ENCODE data around the gene TMEM80.

Gene TMEM80

GRCh38 chr11:742156-742546, 46.5 kb downstream of the TMEM80 start:
- H3K27me3 ChIP-seq (ENCODE audit: control insufficient read depth, insufficient read depth, low read length), result no peaks in the 10 kb centered on the region
- H3K4me3 ChIP-seq (ENCODE audit: low read depth, low read length), result no peak overlapping the region
- H3K9me3 ChIP-seq (ENCODE audit: control insufficient read depth, low read length), result no peaks in the 10 kb centered on the region
- no peak overlapping the region for H3K27ac ChIP-seq
- no peak overlapping the region for H3K9ac ChIP-seq
- no peak overlapping the region for H3K4me2 ChIP-seq (ENCODE audit: low read length)
- no peaks in the 10 kb centered on the region for H3K4me1 ChIP-seq
- H2AFZ ChIP-seq, result no peak overlapping the region
- no peak for TF ChIP-seq CTCF (IDR thresholded peaks at IDR 0.05)
- H3K79me2 ChIP-seq, result no peaks in the 10 kb centered on the region
- no peaks in the 10 kb centered on the region for H3K36me3 ChIP-seq (ENCODE audit: control insufficient read depth, insufficient read depth, low read length)

GRCh38 chr11:742571-743201, 47.1 kb downstream of the TMEM80 start:
- Histone ChIP-seq H3K4me1 (no peaks in the 10 kb centered on the region), H3K4me3 (ENCODE audit: low read depth, low read length) (no peak overlapping the region), H3K79me2 (no peaks in the 10 kb centered on the region), H3K4me2 (ENCODE audit: low read length) (no peak overlapping the region), H3K9ac (no peak overlapping the region), H2AFZ (no peak overlapping the region), H3K36me3 (ENCODE audit: control insufficient read depth, insufficient read depth, low read length) (no peaks in the 10 kb centered on the region), H3K27ac (no peak overlapping the region), H3K27me3 (ENCODE audit: control insufficient read depth, insufficient read depth, low read length) (no peaks in the 10 kb centered on the region), H3K9me3 (ENCODE audit: control insufficient read depth, low read length) (no peaks in the 10 kb centered on the region)
- no peak for TF ChIP-seq CTCF (IDR thresholded peaks at IDR 0.05)

GRCh38 chr11:745428-745827, 49.8 kb downstream of the TMEM80 start:
- Histone ChIP-seq H3K9ac (no peak overlapping the region), H3K4me2 (ENCODE audit: low read length) (no peak overlapping the region), H3K79me2 (no peaks in the 10 kb centered on the region), H3K9me3 (ENCODE audit: control insufficient read depth, low read length) (no peaks in the 10 kb centered on the region), H3K4me3 (ENCODE audit: low read depth, low read length) (no peak overlapping the region), H3K27me3 (ENCODE audit: control insufficient read depth, insufficient read depth, low read length) (no peaks in the 10 kb centered on the region), H3K27ac (no peak overlapping the region), H2AFZ (no peak overlapping the region), H3K4me1 (no peaks in the 10 kb centered on the region), H3K36me3 (ENCODE audit: control insufficient read depth, insufficient read depth, low read length) (no peaks in the 10 kb centered on the region)
- TF ChIP-seq CTCF (IDR thresholded peaks at IDR 0.05), result no peak

GRCh38 chr11:746289-747157, 50.9 kb downstream of the TMEM80 start:
- H3K4me3 ChIP-seq (ENCODE audit: low read depth, low read length), result peak overlapping the region; percentile 65
- TF ChIP-seq CTCF (IDR thresholded peaks at IDR 0.05), result no peak
- H3K9me3 ChIP-seq (ENCODE audit: control insufficient read depth, low read length), result no peaks in the 10 kb centered on the region
- no peak overlapping the region for H3K9ac ChIP-seq
- no peaks in the 10 kb centered on the region for H3K27me3 ChIP-seq (ENCODE audit: control insufficient read depth, insufficient read depth, low read length)
- peak overlapping the region; percentile 78 for H3K4me2 ChIP-seq (ENCODE audit: low read length)
- H3K27ac ChIP-seq, result no peak overlapping the region
- H3K36me3 ChIP-seq (ENCODE audit: control insufficient read depth, insufficient read depth, low read length), result no peaks in the 10 kb centered on the region
- peak overlapping the region; percentile 86 for H2AFZ ChIP-seq
- H3K4me1 ChIP-seq, result no peaks in the 10 kb centered on the region
- H3K79me2 ChIP-seq, result no peaks in the 10 kb centered on the region

Measured in parathyroid adenoma (tissue), 2 donors.